Mesothelial cell of epicardium (in vitro differentiated cells): ENCODE results near the gene NOP56. TPM values are rescaled to one million over a fixed set of nuclear protein-coding genes. Genes with fewer than 3 reads are reported as not detected.

Source experiments
- DNase-seq, 2 experiments: peaks; one replicate each; pipeline ENCODE4 v3.0.0; 2021; ENCODE audit warnings: low spot score in 2 of 2; ENCODE audit not compliant: unreplicated experiment in 2 of 2
- H3K27ac Mint-ChIP-seq: 2 replicates; pipeline ENCODE4 v1.8.0; 2021; ENCODE audit warnings: mixed read lengths
- H3K27me3 Mint-ChIP-seq: 2 replicates; pipeline ENCODE4 v1.8.0; 2021; ENCODE audit warnings: low read depth, mixed read lengths
- H3K36me3 Mint-ChIP-seq: 2 replicates; pipeline ENCODE4 v1.8.0; 2021; ENCODE audit warnings: mixed read lengths
- H3K4me1 Mint-ChIP-seq: 2 replicates; pipeline ENCODE4 v1.8.0; 2021; ENCODE audit warnings: mixed read lengths
- H3K4me3 Mint-ChIP-seq: 2 replicates; pipeline ENCODE4 v1.8.0; 2021; ENCODE audit warnings: mild to moderate bottlenecking, moderate library complexity, mixed read lengths
- H3K9me3 Mint-ChIP-seq: 2 replicates; pipeline ENCODE4 v1.8.0; 2021; ENCODE audit warnings: mixed read lengths
- total RNA-seq: library from RNA; stranded (reverse); gene quantifications from 3 replicates; pipeline ENCODE4 v1.2.1, GENCODE V29; 2021
- TF ChIP-seq, protein P1 (sequence below): fragments of 200-600 bp; sonication (generic); IDR thresholded peaks from one replicate; pipeline ENCODE4 v1.5.0; 2021; ENCODE audit warnings: antibody characterized with exemption; ENCODE audit not compliant: unreplicated experiment

NOP56 gene, protein sequence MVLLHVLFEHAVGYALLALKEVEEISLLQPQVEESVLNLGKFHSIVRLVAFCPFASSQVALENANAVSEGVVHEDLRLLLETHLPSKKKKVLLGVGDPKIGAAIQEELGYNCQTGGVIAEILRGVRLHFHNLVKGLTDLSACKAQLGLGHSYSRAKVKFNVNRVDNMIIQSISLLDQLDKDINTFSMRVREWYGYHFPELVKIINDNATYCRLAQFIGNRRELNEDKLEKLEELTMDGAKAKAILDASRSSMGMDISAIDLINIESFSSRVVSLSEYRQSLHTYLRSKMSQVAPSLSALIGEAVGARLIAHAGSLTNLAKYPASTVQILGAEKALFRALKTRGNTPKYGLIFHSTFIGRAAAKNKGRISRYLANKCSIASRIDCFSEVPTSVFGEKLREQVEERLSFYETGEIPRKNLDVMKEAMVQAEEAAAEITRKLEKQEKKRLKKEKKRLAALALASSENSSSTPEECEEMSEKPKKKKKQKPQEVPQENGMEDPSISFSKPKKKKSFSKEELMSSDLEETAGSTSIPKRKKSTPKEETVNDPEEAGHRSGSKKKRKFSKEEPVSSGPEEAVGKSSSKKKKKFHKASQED
- 258 to 275 TPM (median 267 TPM) in 3 replicates for total RNA-seq

GRCh38 chr20:2651772-2652723 lies at the start of gene NOP56:
TSS of gene NOP56 (plus strand) at chr20:2652632. CDS start at chr20:2652661, 29 bp downstream.
- peak; percentile 86 to 97 for DNase-seq
- TF ChIP-seq, protein P1, sequence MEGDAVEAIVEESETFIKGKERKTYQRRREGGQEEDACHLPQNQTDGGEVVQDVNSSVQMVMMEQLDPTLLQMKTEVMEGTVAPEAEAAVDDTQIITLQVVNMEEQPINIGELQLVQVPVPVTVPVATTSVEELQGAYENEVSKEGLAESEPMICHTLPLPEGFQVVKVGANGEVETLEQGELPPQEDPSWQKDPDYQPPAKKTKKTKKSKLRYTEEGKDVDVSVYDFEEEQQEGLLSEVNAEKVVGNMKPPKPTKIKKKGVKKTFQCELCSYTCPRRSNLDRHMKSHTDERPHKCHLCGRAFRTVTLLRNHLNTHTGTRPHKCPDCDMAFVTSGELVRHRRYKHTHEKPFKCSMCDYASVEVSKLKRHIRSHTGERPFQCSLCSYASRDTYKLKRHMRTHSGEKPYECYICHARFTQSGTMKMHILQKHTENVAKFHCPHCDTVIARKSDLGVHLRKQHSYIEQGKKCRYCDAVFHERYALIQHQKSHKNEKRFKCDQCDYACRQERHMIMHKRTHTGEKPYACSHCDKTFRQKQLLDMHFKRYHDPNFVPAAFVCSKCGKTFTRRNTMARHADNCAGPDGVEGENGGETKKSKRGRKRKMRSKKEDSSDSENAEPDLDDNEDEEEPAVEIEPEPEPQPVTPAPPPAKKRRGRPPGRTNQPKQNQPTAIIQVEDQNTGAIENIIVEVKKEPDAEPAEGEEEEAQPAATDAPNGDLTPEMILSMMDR: no peak
- Mint-ChIP-seq H3K4me1 (peaks cover 18% of the 10 kb centered on the region), H3K9me3 (no peaks in the 10 kb centered on the region), H3K27ac (peak within 1 kb of the TSS; percentile 96), H3K4me3 (peak within 1 kb of the TSS; percentile 88), H3K27me3 (no peaks in the 10 kb centered on the region), H3K36me3 (peaks cover 18% of the 10 kb centered on the region)

DNA sequence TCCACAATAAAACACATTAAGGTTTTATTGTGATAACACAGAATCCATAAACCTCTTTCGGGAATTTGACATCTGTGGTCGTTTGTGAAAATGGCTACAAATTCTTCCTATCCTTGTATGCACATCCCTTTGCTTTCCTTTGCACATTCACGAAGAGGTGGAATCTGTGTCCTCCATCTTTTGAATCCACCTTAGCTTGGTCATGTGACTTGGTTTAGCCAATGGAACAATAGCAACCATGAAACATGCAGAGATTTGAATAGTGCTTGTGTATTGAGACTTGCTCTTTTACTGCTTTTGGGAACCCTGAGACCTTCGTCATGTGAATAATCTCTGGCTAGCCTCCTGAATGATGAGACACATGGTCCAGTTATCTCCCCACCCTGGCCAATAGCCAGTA lies 49.7 kb upstream of the NOP56 start:
- peaks cover 3% of the 10 kb centered on the region for H3K36me3 Mint-ChIP-seq
- no peak for DNase-seq
- H3K9me3 Mint-ChIP-seq: peaks cover 14% of the 10 kb centered on the region
- peaks cover 10% of the 10 kb centered on the region for H3K4me1 Mint-ChIP-seq
- H3K4me3 Mint-ChIP-seq: no peak overlapping the region
- H3K27me3 Mint-ChIP-seq: peaks cover 2% of the 10 kb centered on the region
- TF ChIP-seq, protein P1: no peak
- no peak overlapping the region for H3K27ac Mint-ChIP-seq

DNA sequence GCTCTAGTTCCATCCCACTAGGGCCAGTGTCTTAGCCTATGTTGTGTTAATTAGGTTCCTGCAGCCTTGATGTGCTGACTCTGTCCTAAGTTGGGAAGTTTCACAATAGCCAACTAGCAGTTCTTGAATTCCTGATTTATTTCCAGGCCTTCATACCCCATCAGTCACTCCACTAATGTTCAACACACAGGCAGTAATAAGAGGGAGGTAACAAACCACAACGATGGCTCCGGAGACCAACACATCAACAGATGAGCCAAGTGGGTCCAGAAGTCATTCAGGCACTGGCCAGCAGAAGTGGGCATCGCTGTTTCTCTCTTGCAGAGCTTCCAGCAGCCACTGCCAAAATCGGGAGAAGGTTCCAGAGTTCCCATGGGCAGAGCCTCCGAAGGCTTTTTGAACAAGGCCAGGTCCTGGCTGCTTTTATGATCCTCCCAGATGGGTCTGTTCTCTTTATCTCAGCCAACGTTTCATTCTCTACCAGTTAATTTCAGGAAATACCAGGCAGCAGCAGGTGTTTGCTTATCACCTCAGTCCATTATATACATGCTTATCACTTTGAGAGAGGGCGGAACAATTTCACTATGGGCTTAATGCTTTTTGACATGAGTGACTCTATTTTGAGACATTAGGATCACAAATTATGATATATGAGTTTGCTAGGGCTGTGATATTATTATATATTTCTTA lies 48.5 kb upstream of the NOP56 start:
- Mint-ChIP-seq H3K4me1 (peaks cover 10% of the 10 kb centered on the region), H3K36me3 (peaks cover 3% of the 10 kb centered on the region), H3K4me3 (no peak overlapping the region), H3K27ac (no peak overlapping the region), H3K9me3 (peaks cover 14% of the 10 kb centered on the region), H3K27me3 (peaks cover 2% of the 10 kb centered on the region)
- no peak for DNase-seq
- TF ChIP-seq, protein P1: no peak

DNA sequence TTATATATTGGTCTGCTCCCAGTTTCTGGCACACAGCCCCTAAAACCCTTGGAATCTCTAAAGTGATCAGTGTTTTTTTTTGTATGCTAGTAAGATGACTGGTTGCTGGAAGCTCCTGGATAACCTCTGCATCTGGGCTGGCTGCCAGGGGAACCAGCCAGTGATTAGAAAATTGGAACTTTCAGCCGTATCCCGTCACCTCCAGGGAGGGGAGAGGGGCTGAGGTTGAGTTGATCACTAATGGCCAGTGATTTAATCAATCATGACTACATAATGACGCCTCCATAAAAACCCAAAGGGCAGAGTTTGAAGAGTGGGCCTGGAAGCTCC lies 48.0 kb upstream of the NOP56 start:
- Mint-ChIP-seq H3K4me1 (peaks cover 10% of the 10 kb centered on the region), H3K4me3 (no peak overlapping the region), H3K36me3 (peaks cover 3% of the 10 kb centered on the region), H3K9me3 (peaks cover 16% of the 10 kb centered on the region), H3K27me3 (peaks cover 4% of the 10 kb centered on the region), H3K27ac (no peak overlapping the region)
- no peak for DNase-seq
- TF ChIP-seq, protein P1: no peak

- no peak for DNase-seq
- Mint-ChIP-seq H3K27me3 (peaks cover 20% of the 10 kb centered on the region), H3K4me1 (peaks cover 8% of the 10 kb centered on the region), H3K36me3 (peaks cover 3% of the 10 kb centered on the region), H3K9me3 (peaks cover 18% of the 10 kb centered on the region), H3K4me3 (no peak overlapping the region), H3K27ac (no peak overlapping the region)
- TF ChIP-seq, protein P1: no peak
These were observed 45.9 kb upstream of the NOP56 start for GRCh38 chr20:2606507-2607006.
